ENCODE measurements around the gene SLIT3. TPM values are rescaled to one million over a fixed set of nuclear protein-coding genes. Genes with fewer than 3 reads are reported as not detected.

SLIT3 gene
- total RNA-seq, 4 donors from 2014 or later = 41.1 to 86.6 (median 62.7) TPM

- H3K9me3 ChIP-seq = no peaks in the 10 kb centered on the region
- TF ChIP-seq, protein P1, sequence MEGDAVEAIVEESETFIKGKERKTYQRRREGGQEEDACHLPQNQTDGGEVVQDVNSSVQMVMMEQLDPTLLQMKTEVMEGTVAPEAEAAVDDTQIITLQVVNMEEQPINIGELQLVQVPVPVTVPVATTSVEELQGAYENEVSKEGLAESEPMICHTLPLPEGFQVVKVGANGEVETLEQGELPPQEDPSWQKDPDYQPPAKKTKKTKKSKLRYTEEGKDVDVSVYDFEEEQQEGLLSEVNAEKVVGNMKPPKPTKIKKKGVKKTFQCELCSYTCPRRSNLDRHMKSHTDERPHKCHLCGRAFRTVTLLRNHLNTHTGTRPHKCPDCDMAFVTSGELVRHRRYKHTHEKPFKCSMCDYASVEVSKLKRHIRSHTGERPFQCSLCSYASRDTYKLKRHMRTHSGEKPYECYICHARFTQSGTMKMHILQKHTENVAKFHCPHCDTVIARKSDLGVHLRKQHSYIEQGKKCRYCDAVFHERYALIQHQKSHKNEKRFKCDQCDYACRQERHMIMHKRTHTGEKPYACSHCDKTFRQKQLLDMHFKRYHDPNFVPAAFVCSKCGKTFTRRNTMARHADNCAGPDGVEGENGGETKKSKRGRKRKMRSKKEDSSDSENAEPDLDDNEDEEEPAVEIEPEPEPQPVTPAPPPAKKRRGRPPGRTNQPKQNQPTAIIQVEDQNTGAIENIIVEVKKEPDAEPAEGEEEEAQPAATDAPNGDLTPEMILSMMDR (IDR thresholded peaks at IDR 0.05) = no peak
- TF ChIP-seq POLR2A (IDR thresholded peaks at IDR 0.05; ENCODE audit: low read depth) (no peak), POLR2AphosphoS5 (IDR thresholded peaks at IDR 0.05) (no peak), EP300 (IDR thresholded peaks at IDR 0.05) (no peak)
- intact Hi-C loops (cut with DNase I) = no loop called here
- no peaks in the 10 kb centered on the region for H3K27me3 ChIP-seq
- no peaks in the 10 kb centered on the region for H3K4me1 ChIP-seq
- H3K36me3 ChIP-seq = no peaks in the 10 kb centered on the region
- H3K27ac ChIP-seq (replicated peaks in 1 of 4) = no peak overlapping the region
- no peak overlapping the region for H3K4me3 ChIP-seq
- DNase-seq (ENCODE audit: extremely low spot score) = no peak
- 86% methylated on average over 6 of the region's 6 CpGs for WGBS
Observed at GRCh38 chr5:168858994-168859393, 441.9 kb downstream of the SLIT3 start.

DNA sequence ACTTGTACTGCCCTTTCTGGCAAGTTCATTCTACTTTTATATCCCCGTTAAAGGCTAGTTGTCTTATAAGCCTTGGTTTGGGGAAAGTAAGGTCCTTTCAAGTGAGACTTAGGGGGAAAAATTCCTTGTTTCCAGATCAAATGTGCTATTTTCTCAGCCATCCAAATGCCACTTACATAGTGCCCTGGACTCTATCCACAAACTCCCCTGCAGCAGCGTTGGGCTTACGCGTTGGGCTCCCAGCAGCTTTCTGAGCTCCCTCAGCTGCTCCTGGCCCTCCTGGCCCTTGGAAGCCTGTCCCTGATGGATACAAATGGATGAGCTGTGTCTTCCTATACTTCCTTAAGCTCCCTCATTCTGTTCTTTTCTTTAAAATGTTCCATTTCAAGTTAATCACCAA is 442.6 kb downstream of the SLIT3 start:
- Histone ChIP-seq H3K36me3 (no peaks in the 10 kb centered on the region), H3K4me1 (no peaks in the 10 kb centered on the region), H3K9me3 (no peaks in the 10 kb centered on the region), H3K27me3 (no peaks in the 10 kb centered on the region), H3K4me3 (no peak overlapping the region), H3K27ac (replicated peaks in 1 of 4) (no peak overlapping the region)
- intact Hi-C loops (cut with DNase I) = no loop called here
- no peak for DNase-seq (ENCODE audit: extremely low spot score)
- no peak for TF ChIP-seq POLR2AphosphoS5 (IDR thresholded peaks at IDR 0.05)
- TF ChIP-seq EP300 (IDR thresholded peaks at IDR 0.05) = no peak
- no peak for TF ChIP-seq POLR2A (IDR thresholded peaks at IDR 0.05; ENCODE audit: low read depth)
- TF ChIP-seq, protein P1 (IDR thresholded peaks at IDR 0.05) = no peak
- 96% methylated on average over 4 of the region's 4 CpGs for WGBS

DNA sequence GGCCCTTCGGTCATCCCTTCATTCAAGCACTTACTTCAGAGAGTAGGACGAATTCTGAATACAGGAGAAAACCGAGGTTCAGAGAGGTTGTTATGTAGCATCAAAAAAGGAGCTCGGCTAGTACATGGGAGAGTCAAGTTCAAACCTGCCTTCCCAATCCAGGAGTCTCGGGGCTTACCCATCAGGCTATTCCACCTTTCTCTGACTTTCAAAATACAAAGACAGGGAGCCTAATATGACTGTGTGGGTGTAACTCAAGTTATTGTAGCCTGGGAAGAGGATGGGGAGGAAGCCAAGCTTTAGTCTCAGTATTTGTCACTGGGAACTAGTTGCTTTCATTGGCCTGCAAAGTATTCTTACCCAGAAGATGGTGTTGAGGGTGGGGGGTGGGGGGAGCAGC is 447.0 kb downstream of the SLIT3 start:
- H3K27ac ChIP-seq (replicated peaks in 1 of 4) = no peak overlapping the region
- 93% methylated on average over 5 of the region's 5 CpGs for WGBS
- intact Hi-C loops (cut with DNase I) = no loop called here
- no peaks in the 10 kb centered on the region for H3K27me3 ChIP-seq
- no peaks in the 10 kb centered on the region for H3K9me3 ChIP-seq
- TF ChIP-seq, protein P1 (IDR thresholded peaks at IDR 0.05) = no peak
- TF ChIP-seq EP300 (IDR thresholded peaks at IDR 0.05) (no peak), POLR2A (IDR thresholded peaks at IDR 0.05; ENCODE audit: low read depth) (no peak), POLR2AphosphoS5 (IDR thresholded peaks at IDR 0.05) (no peak)
- no peak for DNase-seq (ENCODE audit: extremely low spot score)
- peaks cover 0 to 6% (median 2%) of the 10 kb centered on the region in 4 donors for H3K4me1 ChIP-seq
- no peaks in the 10 kb centered on the region for H3K36me3 ChIP-seq
- H3K4me3 ChIP-seq = no peak overlapping the region

DNA sequence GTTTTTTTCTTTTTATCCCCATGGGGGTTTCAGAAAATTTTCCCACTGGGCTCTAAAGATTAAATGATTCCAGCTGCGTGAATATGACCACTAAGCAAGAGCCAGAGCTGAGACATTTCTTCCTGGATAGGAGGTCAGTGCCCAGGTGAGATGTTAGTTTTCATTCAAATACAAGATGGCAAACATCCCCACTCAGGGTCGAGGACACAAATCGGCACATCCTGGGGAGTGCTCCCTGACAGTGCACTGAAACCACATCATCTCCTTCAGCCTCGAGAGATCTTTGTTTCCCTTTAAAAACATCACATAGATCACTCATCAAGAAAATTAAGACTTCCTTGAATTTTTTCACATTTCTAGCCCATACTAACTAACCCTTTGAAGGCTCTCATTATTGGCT is 448.6 kb downstream of the SLIT3 start:
- intact Hi-C loops (cut with DNase I) = no loop called here
- no peak for DNase-seq (ENCODE audit: extremely low spot score)
- Histone ChIP-seq H3K27me3 (no peaks in the 10 kb centered on the region), H3K36me3 (no peaks in the 10 kb centered on the region), H3K4me3 (no peak overlapping the region), H3K9me3 (no peaks in the 10 kb centered on the region), H3K4me1 (peaks cover 0 to 11% (median 2%) of the 10 kb centered on the region in 4 donors), H3K27ac (replicated peaks in 1 of 4) (no peak overlapping the region)
- 65% methylated on average over 4 of the region's 4 CpGs for WGBS
- TF ChIP-seq EP300 (IDR thresholded peaks at IDR 0.05) = no peak
- TF ChIP-seq, protein P1 (IDR thresholded peaks at IDR 0.05) = no peak
- TF ChIP-seq POLR2AphosphoS5 (IDR thresholded peaks at IDR 0.05) = no peak
- no peak for TF ChIP-seq POLR2A (IDR thresholded peaks at IDR 0.05; ENCODE audit: low read depth)

GRCh38 chr5:168851902-168852321 is 449.0 kb downstream of the SLIT3 start:
- Histone ChIP-seq H3K27ac (replicated peaks in 1 of 4) (no peak overlapping the region), H3K9me3 (no peaks in the 10 kb centered on the region), H3K4me1 (peaks cover 0 to 11% (median 2%) of the 10 kb centered on the region in 4 donors), H3K27me3 (no peaks in the 10 kb centered on the region), H3K4me3 (no peak overlapping the region), H3K36me3 (no peaks in the 10 kb centered on the region)
- TF ChIP-seq EP300 (IDR thresholded peaks at IDR 0.05) (no peak), POLR2A (IDR thresholded peaks at IDR 0.05; ENCODE audit: low read depth) (no peak), POLR2AphosphoS5 (IDR thresholded peaks at IDR 0.05) (no peak)
- TF ChIP-seq, protein P1 (IDR thresholded peaks at IDR 0.05) = no peak
- no peak for DNase-seq (ENCODE audit: extremely low spot score)
- WGBS = 44% methylated on average over 7 of the region's 7 CpGs
- intact Hi-C loops (cut with DNase I) = no loop called here

Measured in esophagus muscularis mucosa (tissue), 4 donors.